Body of pancreas (tissue), 4 donors: ENCODE measurements around the gene CSF2RB. TPM values are rescaled to one million over a fixed set of nuclear protein-coding genes. Genes with fewer than 3 reads are reported as not detected.

Source experiments
- ATAC-seq: fragments of 150-250 bp; one replicate; pipeline ENCODE4 v1.9.1; 2016
- DNase-seq, 4 donors: peaks; one replicate each; pipeline ENCODE4 v3.0.0-alpha.2; 2019
- H3K27ac ChIP-seq, 4 donors: fragments of 200-600 bp; sonication (generic); 1 replicate in 3 of 4; 2 replicates in 1 of 4; pipeline versions ENCODE4 v1.5.1 to v1.6.1; 2016 to 2019; ENCODE audit warnings: mild to moderate bottlenecking in 1 of 4, mixed read lengths in 1 of 4, moderate library complexity in 1 of 4
- H3K27me3 ChIP-seq, 2 donors: fragments of 200-600 bp; sonication (generic); one replicate each; pipeline ENCODE4 v1.6.0; 2016; ENCODE audit warnings: mild to moderate bottlenecking in 1 of 2
- H3K36me3 ChIP-seq, 2 donors: fragments of 200-600 bp; sonication (generic); replicated peaks in 1 of 2; 2 replicates each; pipeline ENCODE4 v1.5.1; 2016; ENCODE audit warnings: low read depth in 2 of 2; ENCODE audit not compliant: insufficient read depth in 1 of 2
- H3K4me1 ChIP-seq: fragments of 200-600 bp; sonication (generic); one replicate; pipeline ENCODE4 v1.6.0; 2016
- H3K4me3 ChIP-seq, 2 donors: fragments of 200-600 bp; sonication (generic); 1 replicate in 1 of 2; 2 replicates in 1 of 2; pipeline ENCODE4 v1.5.1; 2016 to 2019
- H3K9me3 ChIP-seq, 3 donors: fragments of 200-600 bp; sonication (generic); 1 replicate in 2 of 3; 2 replicates in 1 of 3; pipeline ENCODE4 v1.5.1; 2016
- POLR2A ChIP-seq, 3 donors: fragments of 450-650 bp; IDR thresholded peaks; one replicate each; pipeline ENCODE4 v1.6.1; 2016; ENCODE audit warnings: antibody characterized with exemption in 3 of 3, mild to moderate bottlenecking in 2 of 3
- WGBS, 2 donors: methylation state at CpG; one replicate each; pipeline ENCODE4 v1.1.5; 2017; 5-methylcytosine and 5-hydroxymethylcytosine counted together
- intact Hi-C: fragments of 100-400 bp; cut with DNase I; formaldehyde crosslinking; loops from one replicate; pipeline ENCODE4 v1.15.1; 2023
- total RNA-seq, 2 donors: library from RNA; depleted of rRNA; stranded (reverse); fragments of >200 nt; gene quantifications; one replicate each; pipeline ENCODE4 v1.1.0, GENCODE V29; 2016
- TF ChIP-seq, protein P1 (sequence below), 7 experiments: fragments of 450-650 bp in 4 of 7; fragments of 200-600 bp in 3 of 7; sonication (generic) in 3 of 7; IDR thresholded peaks; one replicate each; pipeline ENCODE4 v1.5.1; 2016 to 2019; ENCODE audit warnings: antibody characterized with exemption in 7 of 7

Gene CSF2RB
- total RNA-seq, 2 donors from 2014 or later = 2.0 to 2.9 TPM

DNA sequence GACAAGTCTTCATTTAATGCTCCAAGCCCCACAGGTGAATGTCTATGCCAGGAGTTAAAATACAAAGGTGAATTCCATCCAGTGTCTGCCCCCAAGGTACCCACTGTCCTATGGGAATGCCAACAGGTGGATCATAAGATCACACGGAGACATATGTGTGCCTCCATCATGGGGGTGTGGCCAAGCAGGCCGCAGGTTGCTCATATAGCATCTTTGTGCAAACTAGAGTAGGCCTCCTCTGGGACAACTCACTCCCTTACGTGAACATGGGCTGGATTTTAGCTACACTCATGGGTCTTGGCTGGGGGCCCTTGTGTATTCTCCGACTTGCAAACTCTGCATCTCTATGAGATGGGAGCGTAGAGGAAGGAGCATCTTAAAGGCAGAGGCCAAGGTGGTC is 45.7 kb upstream of the CSF2RB start:
- TF ChIP-seq POLR2A (IDR thresholded peaks at IDR 0.05) = no peak
- TF ChIP-seq, protein P1, sequence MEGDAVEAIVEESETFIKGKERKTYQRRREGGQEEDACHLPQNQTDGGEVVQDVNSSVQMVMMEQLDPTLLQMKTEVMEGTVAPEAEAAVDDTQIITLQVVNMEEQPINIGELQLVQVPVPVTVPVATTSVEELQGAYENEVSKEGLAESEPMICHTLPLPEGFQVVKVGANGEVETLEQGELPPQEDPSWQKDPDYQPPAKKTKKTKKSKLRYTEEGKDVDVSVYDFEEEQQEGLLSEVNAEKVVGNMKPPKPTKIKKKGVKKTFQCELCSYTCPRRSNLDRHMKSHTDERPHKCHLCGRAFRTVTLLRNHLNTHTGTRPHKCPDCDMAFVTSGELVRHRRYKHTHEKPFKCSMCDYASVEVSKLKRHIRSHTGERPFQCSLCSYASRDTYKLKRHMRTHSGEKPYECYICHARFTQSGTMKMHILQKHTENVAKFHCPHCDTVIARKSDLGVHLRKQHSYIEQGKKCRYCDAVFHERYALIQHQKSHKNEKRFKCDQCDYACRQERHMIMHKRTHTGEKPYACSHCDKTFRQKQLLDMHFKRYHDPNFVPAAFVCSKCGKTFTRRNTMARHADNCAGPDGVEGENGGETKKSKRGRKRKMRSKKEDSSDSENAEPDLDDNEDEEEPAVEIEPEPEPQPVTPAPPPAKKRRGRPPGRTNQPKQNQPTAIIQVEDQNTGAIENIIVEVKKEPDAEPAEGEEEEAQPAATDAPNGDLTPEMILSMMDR (IDR thresholded peaks at IDR 0.05) = no peak
- DNase-seq = no peak
- H3K27me3 ChIP-seq = peaks cover 0 to 5% of the 10 kb centered on the region in 2 donors
- no peaks in the 10 kb centered on the region for H3K4me1 ChIP-seq
- H3K9me3 ChIP-seq = no peaks in the 10 kb centered on the region
- intact Hi-C loops = loop anchor here (10.0 kb wide), 1 partner anchor 187 kb away; the partner anchor contains the start of gene KCTD17
- no peak overlapping the region for H3K4me3 ChIP-seq
- ATAC-seq = no peak
- H3K27ac ChIP-seq = no peak overlapping the region
- no peaks in the 10 kb centered on the region for H3K36me3 ChIP-seq
- 54 to 72% methylated on average over 5 of the region's 5 CpGs for WGBS, 2 donors

DNA sequence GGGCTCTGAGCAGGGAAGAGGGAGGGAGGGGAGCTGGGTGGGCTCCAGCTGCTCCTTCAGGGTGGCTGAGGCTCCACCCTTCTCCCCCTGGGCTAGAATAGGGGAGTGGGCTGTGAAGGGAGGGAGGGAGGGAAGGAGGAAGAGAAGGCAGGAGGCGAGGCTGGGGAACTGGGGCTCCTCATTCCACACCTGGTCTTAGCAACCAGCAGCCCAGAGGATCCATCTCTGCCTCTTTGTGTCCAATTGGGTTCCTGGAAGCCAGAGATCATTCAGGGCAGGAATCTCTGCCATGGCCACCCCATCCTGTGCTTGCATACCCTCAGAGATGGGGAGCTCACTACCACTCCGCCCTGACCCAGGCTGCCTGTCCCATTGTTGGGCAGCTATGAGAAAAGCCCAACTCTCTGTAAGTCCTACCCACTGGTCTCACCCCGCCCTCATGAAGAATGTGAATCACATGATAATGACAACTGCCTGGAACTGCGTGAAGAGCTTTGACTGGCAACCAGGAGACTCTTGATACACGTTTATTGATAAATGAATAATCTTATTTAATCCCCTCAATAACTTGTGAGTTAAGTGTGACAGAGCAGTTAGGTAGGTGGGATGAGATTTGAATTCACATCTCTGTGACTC is 44.8 kb upstream of the CSF2RB start:
- TF ChIP-seq, protein P1 (IDR thresholded peaks at IDR 0.05) = no peak
- TF ChIP-seq POLR2A (IDR thresholded peaks at IDR 0.05) = no peak
- WGBS, 2 donors = 50 to 70% methylated on average over 5 of the region's 5 CpGs
- DNase-seq (no peak), ATAC-seq (no peak)
- no peak overlapping the region for H3K4me3 ChIP-seq
- intact Hi-C loops = loop anchor here (10.0 kb wide), 1 partner anchor 186 kb away; the partner anchor contains the start of gene KCTD17
- no peak overlapping the region for H3K27ac ChIP-seq
- peaks cover 4% of the 10 kb centered on the region for H3K4me1 ChIP-seq
- H3K27me3 ChIP-seq = peaks cover 0 to 5% of the 10 kb centered on the region in 2 donors
- H3K9me3 ChIP-seq = no peaks in the 10 kb centered on the region
- H3K36me3 ChIP-seq = no peaks in the 10 kb centered on the region

DNA sequence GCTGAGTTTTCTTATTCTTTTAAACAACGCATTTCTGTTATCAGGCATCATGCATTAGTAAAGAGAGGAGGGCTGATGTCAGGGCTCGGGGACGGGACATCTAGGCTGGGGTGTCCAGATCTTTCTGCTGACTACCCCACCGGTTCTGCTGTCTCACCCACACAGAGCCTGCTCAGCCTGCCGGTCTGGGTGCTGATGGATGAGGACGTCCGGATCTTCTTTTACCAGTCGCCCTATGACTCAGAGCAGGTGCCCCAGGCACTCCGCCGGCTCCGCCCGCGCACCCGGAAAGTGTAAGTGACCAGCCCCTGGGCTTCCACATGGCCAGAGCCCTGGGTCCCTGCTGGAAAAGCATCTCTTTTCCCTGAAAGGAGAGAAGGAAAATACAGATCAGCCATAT is 43.2 kb upstream of the CSF2RB start:
- DNase-seq (no peak), ATAC-seq (no peak)
- Histone ChIP-seq H3K4me1 (peaks cover 13% of the 10 kb centered on the region), H3K36me3 (no peaks in the 10 kb centered on the region), H3K4me3 (no peak overlapping the region), H3K9me3 (no peaks in the 10 kb centered on the region), H3K27me3 (peaks cover 0 to 5% of the 10 kb centered on the region in 2 donors), H3K27ac (no peak overlapping the region)
- TF ChIP-seq POLR2A (IDR thresholded peaks at IDR 0.05) = no peak
- TF ChIP-seq, protein P1 (IDR thresholded peaks at IDR 0.05) = no peak
- intact Hi-C loops = loop anchor here (5.0 kb wide), 1 partner anchor 107 kb away; no protein-coding TSS in a partner anchor
- 64 to 75% methylated on average over 13 to 14 of the region's 14 CpGs for WGBS, 2 donors

DNA sequence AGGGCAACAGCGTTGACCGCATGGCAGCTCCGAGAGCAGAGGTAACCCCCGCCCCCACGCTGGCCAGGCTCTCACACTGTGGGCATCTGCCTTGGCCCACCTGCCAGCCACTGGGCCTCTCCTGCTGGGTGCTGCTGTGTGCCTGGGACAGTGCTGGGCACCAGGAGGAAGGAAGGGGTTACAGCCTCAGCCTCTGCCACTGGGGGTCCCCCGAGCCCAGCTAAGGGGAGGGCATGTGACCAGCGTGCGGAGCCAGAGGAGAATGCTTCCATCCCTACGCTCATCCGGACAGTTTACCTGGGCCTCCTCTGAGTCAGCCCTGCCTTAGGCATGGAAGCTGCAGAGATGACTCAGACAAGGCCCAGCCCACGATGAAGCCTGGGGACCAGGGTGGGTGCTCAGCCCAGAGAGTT is 41.8 kb upstream of the CSF2RB start:
- DNase-seq = no peak
- ATAC-seq = no peak
- Histone ChIP-seq H3K9me3 (no peaks in the 10 kb centered on the region), H3K36me3 (no peaks in the 10 kb centered on the region), H3K27me3 (peaks cover 0 to 5% of the 10 kb centered on the region in 2 donors), H3K4me1 (peaks cover 13% of the 10 kb centered on the region), H3K4me3 (no peak overlapping the region), H3K27ac (no peak overlapping the region)
- TF ChIP-seq, protein P1 (IDR thresholded peaks at IDR 0.05) = no peak
- TF ChIP-seq POLR2A (IDR thresholded peaks at IDR 0.05) = no peak
- 50 to 67% methylated on average over 3 to 11 of the region's 11 CpGs for WGBS, 2 donors
- intact Hi-C loops = loop anchor here (5.0 kb wide), 1 partner anchor 106 kb away; no protein-coding TSS in a partner anchor

DNA sequence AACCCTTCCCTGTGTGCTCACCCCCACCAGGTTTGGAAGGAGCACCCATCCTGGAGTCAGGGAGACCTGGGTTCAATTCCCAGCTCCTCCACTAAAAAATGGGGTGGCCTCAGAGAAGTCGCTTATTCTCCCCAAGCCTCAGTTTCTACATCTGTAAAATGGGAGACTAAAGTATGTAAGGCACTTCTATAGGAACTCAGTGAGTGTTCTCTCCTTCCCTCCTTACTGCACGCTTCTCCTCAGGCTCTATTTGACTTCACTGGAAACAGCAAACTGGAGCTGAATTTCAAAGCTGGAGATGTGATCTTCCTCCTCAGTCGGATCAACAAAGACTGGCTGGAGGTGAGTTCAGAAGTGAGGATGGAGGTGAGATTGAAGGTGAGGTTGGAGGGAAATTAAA is 41.3 kb upstream of the CSF2RB start:
- H3K27ac ChIP-seq = no peak overlapping the region
- DNase-seq (no peak), ATAC-seq (no peak)
- intact Hi-C loops = loop anchor here (5.0 kb wide), 1 partner anchor 105 kb away; no protein-coding TSS in a partner anchor
- no peaks in the 10 kb centered on the region for H3K36me3 ChIP-seq
- H3K4me3 ChIP-seq = no peak overlapping the region
- H3K4me1 ChIP-seq = peaks cover 13% of the 10 kb centered on the region
- 81 to 84% methylated on average over 3 of the region's 3 CpGs for WGBS, 2 donors
- H3K9me3 ChIP-seq = no peaks in the 10 kb centered on the region
- TF ChIP-seq, protein P1 (IDR thresholded peaks at IDR 0.05) = no peak
- no peak for TF ChIP-seq POLR2A (IDR thresholded peaks at IDR 0.05)
- peaks cover 0 to 5% of the 10 kb centered on the region in 2 donors for H3K27me3 ChIP-seq
